ENCODE results near the gene SDR42E1.

GRCh38 chr16:81987706-81988105, 23.6 kb downstream of the SDR42E1 start:
- TF ChIP-seq CTCF (conservative IDR thresholded peaks at IDR 0.05; ENCODE audit: low read length) (no peak), EZH2phosphoT487 (IDR thresholded peaks at IDR 0.05; ENCODE audit: borderline replicate concordance) (no peak)
